HG02981 (cell line): ENCODE results near the gene TEX11.
"Not testable (repeated sequence)": the region's sequence is repeated elsewhere in the genome, so short reads cannot be mapped to it uniquely, and the experiment has no call there.

Experiments
- ATAC-seq: cut with Tn5 transposase; IDR thresholded peaks from one replicate; pipeline ENCODE4 v1.9.1; 2021; ENCODE audit warnings: mild to moderate bottlenecking, moderate library complexity; ENCODE audit not compliant: unreplicated experiment

The TEX11 gene

GRCh38 chrX:70762285-70762684 lies 146.2 kb downstream of the TEX11 start:
- no peak for ATAC-seq

DNA sequence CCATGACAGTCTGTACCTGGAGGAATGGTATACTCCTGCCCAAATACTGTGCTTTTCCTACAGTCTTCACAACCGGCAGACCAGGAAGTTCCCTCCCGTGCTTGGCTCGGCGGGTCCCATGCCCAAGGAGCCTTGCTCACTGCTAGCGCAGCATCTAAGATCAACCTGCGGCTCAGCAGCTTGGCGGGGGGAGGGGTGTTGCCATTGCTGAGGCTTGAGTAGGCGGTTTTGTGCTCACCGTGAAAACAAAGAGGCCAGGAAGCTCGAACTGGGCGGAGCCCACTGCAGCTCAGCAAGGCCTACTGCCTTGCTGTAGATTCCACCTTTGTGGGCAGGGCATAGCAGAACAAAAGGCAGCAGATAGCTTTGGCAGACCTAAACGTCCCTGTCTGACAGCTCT lies 152.7 kb downstream of the TEX11 start:
- ATAC-seq, result no peak

DNA sequence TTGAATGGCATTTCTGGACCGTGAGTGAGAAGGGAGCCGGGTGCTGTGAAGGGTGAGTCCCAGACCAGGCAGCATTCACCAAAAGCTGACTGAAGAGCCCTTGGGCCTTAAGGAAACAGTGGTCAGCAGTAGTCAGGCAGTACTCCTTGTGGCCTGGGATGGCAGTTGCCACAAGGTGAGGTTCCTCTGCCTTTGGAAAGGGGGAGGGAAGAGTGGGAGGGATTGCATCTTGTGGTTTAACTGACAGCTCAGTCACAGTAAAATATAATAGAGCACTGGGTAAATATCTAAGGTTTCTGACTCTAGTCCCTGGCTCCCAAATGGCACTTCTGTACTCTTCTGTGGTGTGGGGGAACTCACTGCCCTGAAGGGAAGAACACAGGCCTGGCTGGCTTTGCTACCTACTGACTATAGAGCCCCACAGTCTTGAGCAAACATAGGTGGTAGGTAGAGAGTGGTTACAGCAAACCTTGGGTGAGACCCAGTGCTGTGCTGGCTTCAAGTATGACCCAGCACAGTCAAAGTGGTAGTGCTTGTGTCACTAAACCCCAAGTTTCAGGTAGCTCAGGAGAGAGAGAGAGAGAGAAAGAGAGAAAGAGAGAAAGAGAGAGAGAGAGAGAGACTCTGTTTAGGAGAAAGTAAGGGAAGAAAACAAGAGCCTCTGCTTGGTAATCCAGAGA lies 154.2 kb downstream of the TEX11 start:
- no peak for ATAC-seq

DNA sequence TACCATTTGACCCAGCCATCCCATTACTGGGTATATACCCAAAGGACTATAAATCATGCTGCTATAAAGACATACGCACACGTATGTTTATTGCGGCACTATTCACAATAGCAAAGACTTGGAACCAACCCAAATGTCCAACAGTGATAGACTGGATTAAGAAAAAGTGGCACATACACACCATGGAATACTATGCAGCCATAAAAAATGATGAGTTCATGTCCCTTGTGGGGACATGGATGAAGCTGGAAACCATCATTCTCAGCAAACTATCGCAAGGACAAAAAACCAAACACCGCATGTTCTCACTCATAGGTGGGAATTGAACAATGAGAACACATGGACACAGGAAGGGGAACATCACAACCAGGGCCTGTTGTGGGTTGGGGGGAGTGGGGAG lies 174.7 kb downstream of the TEX11 start:
- not testable (repeated sequence) for ATAC-seq

DNA sequence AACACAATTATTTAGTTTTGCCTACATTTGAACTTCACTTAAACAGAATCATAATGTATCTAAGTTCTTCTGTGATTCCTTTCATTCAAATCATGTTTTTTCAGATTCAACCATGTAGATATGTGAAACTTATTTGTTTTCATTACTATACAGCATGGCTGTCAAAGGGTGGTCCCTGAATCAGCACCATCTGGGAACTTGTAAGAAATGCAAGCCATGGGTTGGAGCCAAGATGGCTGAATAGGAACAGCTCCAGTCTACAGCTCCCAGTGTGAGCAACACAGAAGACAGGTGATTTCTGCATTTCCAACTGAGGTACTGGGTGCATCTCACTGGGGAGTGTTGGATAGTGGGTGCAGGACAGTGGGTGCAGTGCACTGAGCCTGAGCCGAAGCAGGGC lies 180.6 kb downstream of the TEX11 start:
- ATAC-seq, result not testable (repeated sequence)

GRCh38 chrX:70720721-70721120 lies 187.8 kb downstream of the TEX11 start:
- no peak for ATAC-seq

- ATAC-seq, result not testable (repeated sequence)
These were observed 197.2 kb downstream of the TEX11 start for GRCh38 chrX:70711336-70711735.

GRCh38 chrX:70694339-70695122 lies 214.0 kb downstream of the TEX11 start:
- ATAC-seq, result no peak

DNA sequence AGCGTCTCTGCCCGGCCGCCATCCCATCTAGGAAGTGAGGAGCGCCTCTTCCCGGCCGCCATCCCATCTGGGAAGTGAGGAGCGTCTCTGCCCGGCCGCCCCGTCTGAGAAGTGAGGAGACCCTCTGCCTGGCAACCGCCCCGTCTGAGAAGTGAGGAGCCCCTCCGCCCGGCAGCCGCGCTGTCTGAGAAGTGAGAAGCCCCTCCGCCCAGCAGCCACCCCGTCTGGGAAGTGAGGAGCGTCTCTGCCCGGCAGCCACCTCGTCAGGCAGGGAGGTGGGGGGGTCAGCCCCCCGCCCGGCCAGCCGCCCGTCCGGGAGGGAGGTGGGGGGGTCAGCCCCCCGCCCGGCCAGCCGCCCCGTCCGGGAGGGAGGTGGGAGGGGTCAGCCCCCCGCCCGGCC lies 229.1 kb downstream of the TEX11 start:
- ATAC-seq, result not testable (repeated sequence)

GRCh38 chrX:70675284-70675683 lies 233.2 kb downstream of the TEX11 start:
- no peak for ATAC-seq

DNA sequence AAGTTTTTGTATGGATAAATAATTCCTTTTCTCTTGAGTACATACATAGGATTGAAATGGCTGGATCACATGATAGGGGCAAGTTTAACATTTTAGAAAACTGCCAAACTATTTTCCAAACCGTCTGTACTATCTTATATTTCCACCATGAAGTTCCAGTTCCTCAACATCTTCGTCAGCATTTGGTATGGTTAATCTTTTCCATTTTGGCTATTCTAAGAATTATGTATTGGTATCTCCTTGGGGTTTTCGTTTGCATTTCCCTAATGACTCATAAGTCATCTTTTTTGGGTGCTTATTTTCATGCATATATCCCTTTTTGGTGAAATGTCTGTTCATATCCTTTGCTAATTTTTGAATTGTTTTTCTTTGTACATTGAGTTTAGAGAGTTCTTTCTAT lies 236.2 kb downstream of the TEX11 start:
- no peak for ATAC-seq

DNA sequence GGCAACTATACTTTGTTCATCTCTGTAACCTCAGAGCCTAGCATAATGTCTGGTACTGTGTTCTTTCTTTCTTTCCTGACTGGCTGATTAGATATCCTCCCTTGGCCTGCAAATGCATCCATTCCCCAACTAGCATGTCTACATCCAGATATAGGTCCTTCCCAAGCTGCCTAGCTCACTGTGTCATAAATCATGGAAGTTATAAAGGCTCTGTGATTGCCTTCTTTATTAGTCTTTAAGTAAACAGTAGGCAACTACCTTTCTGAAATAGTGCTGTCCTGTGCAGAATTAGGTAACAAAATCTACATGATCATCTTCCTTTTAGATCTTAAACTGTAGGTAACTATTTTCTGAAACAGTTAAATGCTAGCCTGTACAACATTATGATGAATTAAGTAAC lies 239.4 kb downstream of the TEX11 start:
- no peak for ATAC-seq

- no peak for ATAC-seq
These were observed 243.8 kb downstream of the TEX11 start for GRCh38 chrX:70664726-70665125.

- ATAC-seq, result not testable (repeated sequence)
These were observed 247.4 kb downstream of the TEX11 start for GRCh38 chrX:70661124-70661523.

GRCh38 chrX:70657546-70657945 lies 251.0 kb downstream of the TEX11 start:
- not testable (repeated sequence) for ATAC-seq

- no peak for ATAC-seq
These were observed 252.2 kb downstream of the TEX11 start for GRCh38 chrX:70656304-70656703.

GRCh38 chrX:70647910-70648309 lies 260.6 kb downstream of the TEX11 start:
- ATAC-seq, result not testable (repeated sequence)

- no peak for ATAC-seq
These were observed 272.3 kb downstream of the TEX11 start for GRCh38 chrX:70636218-70636617.

DNA sequence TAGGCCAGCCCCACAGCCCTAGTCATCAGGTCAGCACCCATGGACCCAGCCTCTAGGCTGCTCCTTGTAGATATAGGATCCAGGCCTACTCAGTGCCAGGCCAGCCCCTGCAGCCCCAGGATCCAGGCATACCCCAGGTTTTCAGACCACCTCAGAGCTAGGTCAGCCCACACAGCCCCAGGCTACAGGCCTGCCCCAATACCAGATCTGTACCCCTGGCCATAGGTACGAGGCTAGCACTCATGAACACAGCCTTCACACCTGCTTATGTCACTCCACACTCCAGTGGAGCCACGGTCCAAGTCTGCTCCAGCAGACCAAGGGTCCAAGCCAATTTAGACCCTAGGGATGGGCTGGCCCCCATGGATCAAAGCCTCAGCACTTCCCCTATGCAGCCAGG lies 272.8 kb downstream of the TEX11 start:
- no peak for ATAC-seq

DNA sequence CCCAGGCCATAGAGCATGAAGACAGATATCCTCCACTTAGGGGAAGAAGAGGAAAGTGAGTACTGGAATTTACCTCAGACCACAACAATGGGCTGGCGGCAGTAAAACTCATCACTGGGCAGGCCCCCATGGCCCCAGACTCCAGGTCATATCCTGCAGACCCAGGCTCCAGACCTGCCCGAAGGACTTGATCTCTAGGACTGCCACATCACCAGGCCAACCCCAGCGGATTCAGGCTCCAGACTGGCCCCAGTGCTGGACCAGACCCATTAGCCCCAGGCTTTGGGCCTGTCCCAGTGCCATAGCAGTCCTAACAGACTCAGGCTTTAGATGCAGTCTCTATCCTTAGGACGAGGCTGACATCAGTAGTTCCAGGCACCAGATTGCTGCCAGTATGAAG lies 273.3 kb downstream of the TEX11 start:
- ATAC-seq, result no peak

DNA sequence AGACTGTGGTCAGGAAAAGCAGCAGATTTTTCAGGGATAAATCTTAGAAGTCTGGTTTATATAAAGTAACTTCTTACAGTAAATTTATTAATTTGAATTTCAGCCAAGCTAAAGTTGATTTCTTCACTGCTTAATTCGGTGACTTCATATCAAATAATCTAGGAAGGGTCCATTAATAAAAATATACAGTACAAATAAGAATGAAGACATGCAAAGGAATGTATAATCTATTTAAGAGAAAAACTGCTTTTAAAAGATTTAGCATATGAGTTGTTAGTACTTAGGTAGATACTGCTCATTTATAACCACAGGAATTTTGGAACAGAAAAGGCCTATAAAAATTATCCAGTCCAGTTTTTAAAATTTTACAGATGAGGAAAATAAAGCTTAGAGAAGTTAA lies 286.8 kb downstream of the TEX11 start:
- ATAC-seq, result no peak

DNA sequence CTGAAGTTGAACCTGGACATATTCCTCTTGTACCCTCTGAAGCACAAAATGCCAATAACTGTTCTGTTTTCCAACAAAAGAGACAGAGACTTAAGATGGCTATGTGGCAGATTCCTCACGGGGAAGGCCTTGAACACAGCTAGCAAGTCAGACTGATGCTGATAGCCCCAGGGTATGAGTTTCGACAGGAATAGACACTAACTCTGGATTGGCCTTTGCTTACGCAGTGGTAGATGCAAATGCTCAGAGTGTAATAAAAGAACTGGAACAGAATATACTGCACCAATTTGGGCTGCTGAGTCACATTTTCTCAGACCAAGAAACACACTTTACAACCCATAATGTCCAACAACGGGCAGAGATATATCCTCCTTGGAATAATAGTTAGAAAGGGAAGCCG lies 290.0 kb downstream of the TEX11 start:
- ATAC-seq, result no peak
